Stimulated activated CD4-positive, alpha-beta T cell treated with anti-CD3 and anti-CD28 coated beads, Interleukin-2, amount 100 ng/mL, for 4 hours (primary cell): ENCODE measurements around the gene ME3.
"Not testable (repeated sequence)": the region's sequence is repeated elsewhere in the genome, so short reads cannot be mapped to it uniquely, and the experiment has no call there.

ENCODE experiments used
- DNase-seq: peaks from one replicate; pipeline ENCODE4 v3.0.0-alpha.2; 2020; ENCODE audit warnings: low read depth

ME3 gene

DNA sequence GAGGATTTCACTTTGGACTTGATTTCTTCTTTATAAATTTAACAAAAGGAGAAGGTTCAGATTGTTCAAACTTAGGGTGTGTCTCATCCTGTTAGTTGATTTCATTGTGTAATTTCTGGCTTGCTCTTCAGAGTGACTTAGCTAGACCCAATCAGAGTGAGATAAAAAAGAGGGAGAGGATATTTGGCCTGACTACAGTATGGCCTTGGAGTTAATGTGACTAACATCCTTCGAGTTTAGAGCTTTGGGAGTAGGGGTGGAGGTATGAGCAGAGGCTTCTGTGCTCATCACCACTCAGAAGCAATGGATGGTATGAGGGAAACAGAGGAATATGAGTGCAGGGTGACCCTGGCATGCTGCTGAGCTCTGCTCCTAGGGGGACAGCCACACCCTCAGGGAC is 114.2 kb downstream of the ME3 start:
- DNase-seq: no peak

DNA sequence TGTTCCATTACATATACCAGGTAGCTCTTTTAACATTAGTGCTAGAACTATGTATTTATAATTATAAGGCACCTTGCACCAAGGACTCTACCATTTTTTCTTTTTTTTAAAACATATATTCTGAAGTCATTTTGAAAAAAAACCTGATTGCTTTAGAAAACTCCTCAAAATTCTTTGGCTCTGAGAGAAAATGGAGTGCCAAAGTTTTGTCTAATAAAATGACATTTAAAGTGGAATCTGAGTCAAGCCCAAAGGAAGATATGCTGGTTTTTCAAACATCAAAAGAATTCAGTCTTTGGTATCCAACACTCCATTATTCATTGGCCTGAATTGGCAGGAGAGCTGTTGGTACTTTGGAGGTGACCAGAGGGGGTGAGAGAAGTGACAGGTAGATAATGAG is 116.5 kb downstream of the ME3 start:
- DNase-seq: no peak

DNA sequence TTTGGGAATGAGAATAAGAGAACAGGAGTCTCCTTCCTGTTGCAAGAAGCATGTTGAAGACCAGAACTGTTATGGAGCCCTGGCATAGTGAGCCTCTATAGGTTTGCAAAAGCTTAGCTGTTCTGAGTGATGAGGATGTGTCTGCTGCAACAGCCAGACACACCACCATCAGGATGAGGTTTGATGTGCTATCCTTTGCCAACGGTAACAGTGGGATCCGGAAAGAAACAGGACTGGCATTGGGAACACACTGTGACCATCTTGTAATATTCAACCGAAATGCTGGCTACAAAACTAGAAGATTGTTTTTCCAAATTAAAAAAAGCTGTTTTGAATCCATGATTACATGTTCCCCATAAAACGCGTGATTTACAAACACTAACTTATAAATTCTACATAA is 117.0 kb downstream of the ME3 start:
- DNase-seq: no peak

DNA sequence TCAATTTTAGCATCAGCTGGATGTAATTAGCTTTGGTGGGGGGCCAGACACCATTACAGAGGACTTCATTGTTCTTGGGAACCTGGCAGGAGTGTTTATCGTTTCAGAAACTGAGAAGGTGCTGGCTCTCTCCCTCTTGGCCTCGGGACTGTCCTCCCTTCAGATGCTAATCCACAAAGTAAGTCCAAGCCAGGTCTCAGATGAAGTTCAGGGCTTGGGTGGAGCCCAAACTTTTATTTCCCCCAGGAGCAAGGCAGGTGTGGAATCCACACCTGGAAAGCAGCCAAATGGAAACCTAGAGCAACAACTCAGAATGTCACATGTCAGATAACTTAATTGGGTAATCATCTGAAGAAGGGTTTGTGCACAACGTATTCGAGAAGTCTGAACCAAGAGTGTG is 119.2 kb downstream of the ME3 start:
- no peak for DNase-seq

DNA sequence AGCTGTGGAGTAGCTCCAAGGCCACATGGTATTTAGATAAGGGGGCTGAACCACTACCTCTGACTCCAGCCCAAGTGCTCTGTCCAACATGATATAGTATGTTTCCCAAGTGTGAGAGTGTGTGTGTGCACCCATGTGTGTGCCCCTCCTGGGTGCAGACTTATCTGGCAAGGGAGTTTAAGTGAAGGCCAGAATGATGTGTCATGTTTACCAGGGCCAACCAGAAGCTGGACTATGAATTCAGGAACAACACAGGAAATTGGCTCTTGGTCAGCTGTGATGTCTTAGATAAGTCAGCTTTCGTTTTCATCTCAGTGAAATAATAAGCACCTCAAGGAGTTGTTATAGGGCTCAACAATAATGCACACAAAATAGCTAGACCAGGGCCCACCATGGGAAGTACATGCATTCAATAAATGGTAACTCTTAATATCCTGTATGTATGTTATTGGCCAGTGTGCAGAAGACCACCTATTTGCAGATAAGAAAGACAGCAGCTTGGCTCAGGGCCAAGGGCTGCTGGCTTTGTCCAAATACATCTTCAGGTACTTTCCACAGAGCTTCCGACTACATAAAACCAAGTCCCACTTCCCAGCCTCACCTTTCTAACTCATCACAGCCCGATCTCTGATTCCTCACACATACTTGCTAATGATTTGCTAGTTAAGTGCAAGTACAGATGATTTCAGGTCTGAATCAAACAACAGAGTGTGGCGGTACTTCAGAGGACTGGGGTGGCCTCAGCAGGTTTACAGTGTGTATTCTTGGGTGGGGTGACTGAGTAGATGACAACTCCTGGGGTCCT is 120.9 kb downstream of the ME3 start:
- DNase-seq: no peak

DNA sequence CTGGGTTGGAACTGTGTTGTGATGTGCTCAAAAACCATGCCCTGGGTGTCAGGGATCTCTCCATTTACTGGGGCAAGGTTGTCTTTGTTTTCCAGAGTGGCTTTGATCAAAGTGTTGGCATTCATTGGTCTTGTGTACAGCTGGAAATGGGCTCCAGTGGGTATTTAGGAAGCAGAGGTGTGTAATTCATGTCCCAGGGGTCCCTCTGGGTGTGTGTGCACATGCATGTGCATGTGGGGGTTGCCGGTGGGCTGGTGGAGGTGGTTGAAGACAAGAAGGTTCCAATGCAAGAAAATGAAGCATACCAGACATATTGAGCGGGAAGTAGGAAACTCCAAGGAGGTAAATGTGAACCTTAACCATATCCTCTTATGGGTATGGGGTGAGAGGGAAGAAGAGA is 121.7 kb downstream of the ME3 start:
- DNase-seq: no peak

DNA sequence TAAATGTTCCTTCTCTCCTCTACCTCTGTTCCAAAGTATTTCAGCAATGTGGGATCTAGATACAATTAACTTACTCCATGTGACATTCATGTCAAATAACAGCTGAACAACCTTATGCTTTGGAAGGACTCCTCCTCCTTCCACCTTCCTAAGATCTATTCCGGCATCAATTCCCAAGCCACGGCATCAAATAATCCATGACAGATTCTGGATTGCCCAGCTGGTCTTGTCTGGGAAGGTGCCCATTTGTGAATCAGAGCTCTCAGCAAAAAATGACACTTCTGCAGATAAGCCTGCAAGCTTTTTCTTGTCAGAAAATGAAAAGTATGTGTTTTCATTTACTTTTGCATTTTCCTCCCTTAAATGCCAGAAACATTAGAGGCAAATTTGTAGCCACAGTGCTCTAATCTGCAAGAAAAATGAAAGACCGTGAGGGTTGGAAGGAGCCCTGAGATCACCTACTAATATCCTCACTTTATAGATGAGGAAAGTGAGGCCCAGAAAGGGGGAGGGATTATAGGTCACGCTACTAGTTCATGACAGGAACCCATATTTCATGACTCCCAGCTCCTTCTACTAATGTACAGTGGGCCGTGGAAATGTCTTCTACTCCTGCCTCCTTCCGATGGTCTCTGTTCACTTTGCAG is 124.0 kb downstream of the ME3 start:
- DNase-seq: no peak

DNA sequence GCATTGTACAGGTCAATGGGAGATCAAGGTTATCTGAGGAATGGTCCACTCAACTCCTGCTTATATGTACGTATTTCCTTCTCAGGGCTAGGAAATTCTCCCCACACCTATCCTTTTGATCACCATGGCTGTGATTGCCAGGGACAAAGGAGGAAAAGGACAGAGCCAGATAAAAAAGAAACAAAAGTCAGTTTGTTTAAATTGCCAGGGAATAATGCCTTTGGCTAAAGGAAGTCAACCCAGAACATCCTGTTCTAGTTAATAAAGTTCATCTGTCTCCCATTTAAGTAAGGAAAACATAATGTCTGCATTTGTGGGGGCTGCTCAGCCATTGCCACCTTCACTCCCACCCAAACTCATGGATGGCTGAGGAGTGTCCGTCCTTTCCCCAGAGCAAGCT is 124.7 kb downstream of the ME3 start:
- DNase-seq: no peak

DNA sequence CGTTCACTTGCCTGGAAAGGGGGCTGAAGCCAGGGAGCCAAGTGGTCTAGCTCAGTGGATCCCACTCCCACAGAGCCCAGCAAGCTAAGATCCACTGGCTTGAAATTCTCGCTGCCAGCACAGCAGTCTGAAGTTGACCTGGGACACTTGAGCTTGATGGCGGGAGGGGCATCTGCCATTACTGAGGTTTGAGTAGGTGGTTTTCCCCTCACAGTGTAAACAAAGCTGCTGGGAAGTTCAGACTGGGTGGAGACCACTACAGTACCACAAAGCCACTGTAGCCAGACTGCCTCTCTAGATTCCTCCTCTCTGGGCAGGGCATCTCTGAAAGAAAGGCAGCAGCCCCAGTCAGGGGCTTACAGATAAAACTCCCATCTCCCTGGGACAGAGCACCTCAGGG is 131.1 kb downstream of the ME3 start:
- not testable (repeated sequence) for DNase-seq

DNA sequence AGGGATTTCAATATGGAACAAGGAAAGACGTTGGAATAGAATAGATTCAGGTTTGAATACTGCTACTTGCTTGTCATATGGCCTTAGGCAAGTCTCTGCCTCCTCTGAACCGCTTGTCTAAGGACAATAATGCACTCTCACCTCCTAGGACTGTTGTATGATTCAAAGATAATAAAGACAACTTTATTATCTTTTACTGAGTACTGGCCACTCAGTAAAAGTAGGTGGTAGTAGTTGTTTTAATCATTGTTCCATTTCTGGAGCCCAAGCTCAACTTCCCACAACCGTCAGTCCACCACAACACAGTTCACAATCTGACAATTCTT is 134.2 kb downstream of the ME3 start:
- no peak for DNase-seq

DNA sequence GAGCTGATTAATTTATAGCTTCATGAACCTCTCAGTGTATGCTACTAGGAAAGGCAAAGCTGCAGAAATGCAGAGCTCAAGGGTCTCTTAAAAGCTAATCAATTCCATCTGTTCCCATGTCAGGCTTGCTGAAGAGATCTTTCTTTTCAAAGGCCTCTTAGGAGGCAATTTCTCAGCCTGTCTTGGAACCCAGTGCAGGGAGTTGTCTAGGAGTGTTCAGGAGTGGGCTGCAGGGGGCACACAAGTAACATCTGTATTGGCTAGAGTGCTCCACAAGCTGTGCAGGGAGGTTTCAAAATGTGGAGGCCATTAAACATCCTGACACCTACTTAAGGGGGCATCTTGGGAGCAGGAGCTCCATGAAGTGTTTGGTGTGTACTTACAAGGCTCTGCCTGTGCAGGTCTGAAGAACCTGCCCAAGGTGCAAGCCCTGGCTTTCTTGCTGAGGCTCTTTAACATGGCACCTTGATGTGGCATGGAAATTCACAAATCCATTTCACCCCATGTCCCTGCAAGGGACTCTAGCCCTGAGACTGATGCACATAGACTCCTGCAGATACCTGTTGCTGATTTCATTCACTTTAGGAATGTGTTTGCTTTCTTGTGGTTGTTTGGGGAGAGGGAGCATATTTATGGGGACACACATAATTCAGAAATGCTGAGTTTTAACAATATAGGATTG is 134.7 kb downstream of the ME3 start:
- no peak for DNase-seq

DNA sequence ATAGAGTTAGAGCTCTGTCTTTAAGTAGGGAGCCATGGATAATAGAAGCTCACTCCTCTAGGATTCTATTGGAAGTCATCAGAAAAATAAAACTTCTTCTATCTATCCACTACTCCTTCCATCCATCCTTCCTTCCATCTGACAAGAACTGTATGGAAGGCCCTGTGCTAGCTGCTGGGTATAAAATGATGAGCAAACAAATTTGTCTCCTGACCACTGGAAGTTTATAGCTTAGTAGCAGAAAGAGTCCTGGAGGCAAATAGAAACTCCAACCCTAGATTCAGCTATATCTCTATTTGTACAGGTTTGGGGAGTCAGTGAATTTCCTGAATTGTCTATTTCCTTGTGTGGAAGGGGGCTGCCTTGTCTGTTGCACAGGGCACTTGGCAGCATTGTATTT is 136.6 kb downstream of the ME3 start:
- no peak for DNase-seq

DNA sequence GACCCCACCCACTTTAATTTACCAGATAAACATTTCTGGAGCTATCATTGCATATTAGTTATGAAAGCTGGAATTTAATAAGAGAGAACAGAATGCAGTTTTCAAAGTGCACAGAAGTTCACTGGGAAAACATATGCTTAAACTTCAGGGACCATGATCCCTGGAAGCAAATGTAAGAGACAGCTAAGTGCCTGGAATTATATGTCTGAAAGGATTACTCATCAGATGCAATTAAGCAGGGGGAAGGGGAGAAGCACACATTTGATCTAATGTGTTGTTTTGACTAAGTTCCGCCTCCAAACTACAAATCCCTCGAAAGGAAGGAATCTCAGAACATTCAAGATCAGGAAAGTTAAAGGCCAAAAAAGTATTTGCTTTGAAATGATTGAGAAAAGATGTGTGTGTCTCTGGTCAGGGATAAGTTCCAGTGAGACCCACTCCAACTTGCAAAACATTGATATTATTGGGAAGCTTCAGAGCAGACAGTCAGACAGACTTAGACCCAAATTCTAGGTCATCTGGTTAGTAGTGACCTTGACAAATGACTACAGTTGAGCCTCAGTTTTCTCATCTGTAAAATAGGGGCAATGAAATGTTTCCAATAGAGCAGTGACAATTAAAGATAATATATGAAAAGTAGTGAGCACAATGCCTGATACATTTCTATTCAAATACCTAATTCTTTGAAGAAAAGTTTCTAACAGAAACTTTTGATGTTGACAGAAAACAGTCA is 147.6 kb downstream of the ME3 start:
- DNase-seq: no peak

DNA sequence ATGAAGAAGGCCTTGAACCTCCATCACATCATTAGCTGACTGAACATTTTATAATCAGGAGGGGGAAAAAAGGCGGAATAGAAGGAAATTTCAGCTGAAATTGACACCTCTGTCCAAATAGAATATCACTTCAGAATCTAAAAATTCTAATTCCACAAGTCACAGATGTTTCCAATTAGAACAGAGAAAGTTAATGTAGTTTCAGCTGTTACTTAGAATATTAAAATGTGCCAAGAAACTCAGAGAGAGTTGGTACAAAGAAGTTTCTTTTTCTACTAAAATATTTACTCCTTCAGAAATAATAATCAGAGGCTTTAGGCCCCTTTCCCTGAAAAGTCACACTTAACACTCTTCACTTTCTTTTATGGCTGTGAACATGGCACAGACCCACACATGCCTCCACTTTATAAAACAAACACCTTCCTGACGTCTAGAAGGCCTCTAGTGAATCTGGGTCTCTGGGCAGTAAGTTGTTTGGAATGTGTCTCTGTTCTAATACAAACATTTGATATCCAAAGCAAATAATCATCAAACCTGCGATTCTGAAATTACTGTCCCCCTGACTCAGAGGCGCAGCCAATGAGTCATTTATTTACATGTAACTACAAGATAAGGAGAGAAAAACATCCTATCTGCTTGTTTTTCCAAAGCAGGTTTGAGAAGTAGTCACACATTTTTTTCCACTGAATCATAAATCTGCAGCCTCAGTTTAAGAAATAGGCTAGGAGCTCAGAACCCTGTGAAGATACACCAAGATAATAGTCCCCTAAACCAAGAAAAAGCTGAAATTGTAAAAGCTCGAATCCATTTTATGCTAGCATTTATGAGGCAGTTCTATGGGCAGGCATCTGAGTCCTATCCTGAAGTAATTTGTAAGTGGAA is 148.4 kb downstream of the ME3 start:
- DNase-seq: no peak

DNA sequence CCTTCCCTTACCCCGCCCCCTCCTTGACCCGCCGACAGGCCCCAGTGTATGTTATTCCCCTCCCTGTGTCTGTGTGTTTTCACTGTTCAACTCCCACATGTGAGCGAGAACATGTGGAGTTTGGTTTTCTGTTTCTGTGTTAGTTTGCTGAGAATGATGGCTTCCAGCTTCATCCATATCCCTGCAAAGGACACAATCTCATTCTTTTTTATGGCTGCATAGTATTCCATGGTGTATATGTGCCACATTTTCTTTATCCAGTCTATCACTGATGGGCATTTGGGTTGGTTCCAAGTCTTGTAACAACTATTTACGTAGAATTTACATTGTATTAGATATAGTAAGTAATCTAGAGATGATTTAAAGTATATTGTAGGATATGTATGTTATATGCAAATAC is 149.9 kb downstream of the ME3 start:
- not testable (repeated sequence) for DNase-seq

DNA sequence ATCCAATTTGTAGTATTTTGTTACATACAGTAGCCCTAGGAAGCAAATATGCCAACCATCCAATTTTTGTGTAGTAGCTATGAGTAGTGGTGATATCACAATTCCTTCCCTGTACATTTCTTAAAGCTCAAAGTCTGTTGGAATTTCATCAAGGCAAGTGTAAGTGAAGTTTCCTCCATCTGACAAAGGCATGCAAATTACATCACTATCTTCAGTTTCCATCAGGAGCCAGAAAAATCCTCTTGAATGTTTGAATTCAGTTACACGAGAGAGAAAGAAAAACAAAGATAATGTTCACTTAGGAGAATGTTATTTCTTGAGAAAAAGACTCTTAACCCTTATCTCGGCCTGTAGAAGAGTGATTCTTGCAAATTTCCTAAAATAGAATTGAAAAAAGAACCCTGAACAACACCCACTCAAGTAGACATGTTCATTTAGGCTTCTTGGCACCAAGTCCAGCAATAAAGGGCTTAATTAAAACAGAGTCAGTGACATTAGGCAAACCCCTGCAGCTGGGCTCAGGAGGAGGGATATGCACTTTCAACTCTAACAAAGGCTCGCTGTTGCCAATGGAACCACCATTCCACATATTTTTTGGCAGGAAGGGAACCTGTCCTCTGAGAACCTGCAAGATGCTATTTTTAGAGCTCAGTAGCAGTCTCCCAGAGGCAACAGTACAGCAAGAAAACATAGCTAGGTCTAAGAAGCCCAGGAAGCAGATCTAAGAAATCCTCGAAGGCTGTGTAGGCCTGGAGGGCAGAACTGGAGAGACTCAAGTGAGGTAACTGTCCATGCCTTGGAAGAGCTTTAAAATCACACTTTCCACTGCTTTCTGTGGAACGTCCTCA is 153.1 kb downstream of the ME3 start:
- no peak for DNase-seq

DNA sequence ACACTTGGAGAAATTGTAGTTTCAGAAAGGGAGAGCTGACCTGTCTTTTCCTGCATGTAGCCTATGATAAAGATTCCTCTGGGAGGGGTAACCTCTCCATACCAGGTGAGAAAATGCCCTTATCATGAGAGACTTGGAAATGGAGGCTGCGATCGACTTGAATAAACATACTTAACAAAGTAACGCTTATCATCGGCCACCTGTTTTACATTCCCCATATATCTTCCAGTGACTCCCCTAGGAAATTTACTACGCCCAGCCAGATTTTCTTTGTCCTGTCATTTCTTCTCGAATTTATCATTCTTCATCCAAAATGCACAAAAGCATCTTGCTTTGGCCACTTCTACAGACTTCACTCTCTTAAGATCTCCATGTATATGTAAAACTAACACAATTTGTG is 154.2 kb downstream of the ME3 start:
- DNase-seq: no peak

DNA sequence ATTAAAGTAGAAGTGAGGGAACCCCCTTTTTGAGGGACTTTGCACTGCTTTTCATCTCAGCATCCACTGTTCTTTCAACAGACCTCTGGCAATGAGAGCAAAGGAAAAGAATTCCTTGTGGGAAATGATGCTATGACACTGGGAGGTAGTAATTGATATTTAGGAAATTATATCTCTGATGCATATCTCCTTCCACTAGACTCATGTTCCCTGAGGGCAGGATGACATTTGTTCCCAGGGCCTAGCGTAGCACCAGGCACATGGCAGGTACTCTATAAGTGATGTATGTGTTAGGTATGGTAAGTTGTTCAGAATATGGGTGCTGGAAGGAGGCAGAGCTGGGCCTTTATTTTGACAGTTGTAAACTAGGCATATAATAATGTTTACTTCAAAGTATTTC is 154.9 kb downstream of the ME3 start:
- DNase-seq: no peak

DNA sequence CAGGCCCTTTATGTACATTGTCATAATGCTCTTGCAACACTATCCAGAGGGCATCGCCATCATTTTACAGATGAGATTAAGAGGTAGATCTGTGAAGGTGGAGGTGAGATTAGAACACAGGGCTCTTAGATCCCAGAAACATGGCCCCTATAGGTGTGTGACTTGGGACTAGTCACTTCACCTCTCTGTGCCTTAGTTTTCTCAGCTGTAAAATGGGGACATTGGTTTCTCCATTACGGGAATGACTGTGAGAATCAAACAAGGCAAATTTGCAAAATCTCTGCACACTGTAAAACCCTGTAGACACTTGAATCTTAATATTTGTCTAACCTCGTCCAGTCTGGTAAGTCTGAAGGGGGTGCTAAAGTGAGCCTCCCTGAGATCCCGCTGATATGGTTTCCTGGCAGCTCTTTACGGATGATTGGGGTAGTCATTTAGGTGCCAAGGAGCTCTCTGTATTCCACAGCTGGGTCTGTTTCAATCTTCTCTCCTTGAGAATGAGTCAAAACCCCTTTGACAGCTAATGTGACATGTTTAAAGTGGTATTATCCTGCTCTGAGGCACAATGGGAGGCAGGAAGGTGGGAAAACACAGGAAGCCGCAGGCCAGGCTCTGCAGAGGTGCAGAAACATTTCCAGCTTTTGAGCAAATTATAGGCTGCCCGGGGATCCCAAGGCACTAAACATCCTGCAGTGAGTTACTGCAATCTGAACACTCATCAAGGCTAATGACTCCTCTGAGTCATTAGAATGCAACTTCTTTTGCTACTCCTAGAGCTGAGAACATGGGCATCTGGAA is 156.9 kb downstream of the ME3 start:
- no peak for DNase-seq

DNA sequence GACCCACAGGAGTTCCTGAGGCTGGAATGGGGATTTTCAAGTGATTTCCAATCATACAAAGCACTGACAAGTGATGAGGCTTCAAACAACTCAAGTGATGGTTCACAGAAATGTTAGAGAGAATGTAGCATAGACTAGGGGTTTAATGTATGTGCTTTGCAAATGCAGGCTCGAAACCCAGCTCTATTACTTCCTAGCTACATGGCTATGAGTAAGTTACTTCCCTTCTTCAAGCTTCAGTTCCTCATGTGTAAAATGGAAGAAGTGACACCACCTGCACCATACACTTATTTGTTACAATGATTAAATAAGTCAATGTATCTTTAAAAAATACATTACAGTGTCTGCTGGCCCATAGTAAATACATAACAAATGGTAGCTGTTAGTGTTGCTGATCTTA is 158.0 kb downstream of the ME3 start:
- no peak for DNase-seq
